Measurements from ENCODE around the gene AOAH.

Gene AOAH

DNA sequence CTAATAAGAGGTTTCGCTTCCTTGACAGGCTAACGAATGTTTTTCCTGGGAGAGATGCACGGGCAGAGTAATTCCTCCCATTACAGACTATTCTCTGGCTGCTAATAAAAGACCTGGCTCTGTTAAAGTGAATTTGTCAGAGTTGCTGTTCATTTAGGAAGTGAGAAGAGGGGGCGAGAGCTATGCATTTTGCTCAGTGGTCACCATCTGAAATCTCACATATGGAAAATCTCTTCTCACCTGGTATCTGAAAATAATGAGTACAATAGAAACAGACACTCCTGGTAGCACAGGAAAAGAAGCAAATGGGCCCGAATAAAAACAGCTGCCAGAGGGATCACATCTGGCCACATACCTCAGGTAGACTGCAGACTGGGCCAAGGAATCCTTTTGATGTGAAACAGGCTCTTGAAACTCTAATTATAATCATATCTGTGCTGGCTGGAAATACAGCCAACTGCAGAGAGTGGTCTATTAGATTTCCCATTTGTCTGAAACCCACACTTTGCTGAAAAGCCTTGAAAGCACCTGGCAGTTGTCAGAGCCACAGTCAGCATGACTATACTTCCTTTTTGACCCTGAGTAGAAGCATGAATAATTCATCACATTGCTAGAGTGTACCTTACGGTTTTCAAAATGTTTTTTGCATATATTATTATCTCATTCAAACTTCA, 33.6 kb downstream of the AOAH start:
- no peak for DNase-seq

- peak; percentile 64 for DNase-seq
These were observed 34.3 kb downstream of the AOAH start for GRCh38 chr7:36690041-36690440.

- DNase-seq = peak; percentile 35
These were observed 37.8 kb downstream of the AOAH start for GRCh38 chr7:36686499-36686898.

DNA sequence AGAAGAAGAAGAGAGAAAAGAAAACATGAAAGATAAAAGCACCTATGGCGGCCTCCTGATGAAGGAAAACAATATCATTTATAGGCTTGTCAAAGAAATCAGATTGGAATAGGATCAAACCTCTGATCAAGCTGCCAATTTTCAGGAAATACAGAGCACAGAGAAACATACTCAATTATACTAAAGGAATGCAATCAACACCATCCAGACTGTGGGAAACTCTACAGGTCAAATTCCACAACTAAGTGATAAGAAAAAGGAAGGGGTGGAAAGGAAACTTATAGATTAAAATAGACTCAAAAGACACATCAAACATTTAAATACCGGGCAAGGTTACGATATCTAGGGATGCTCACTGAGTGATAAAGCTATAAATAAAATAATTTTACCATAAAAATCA, 39.3 kb downstream of the AOAH start:
- DNase-seq = no peak

DNA sequence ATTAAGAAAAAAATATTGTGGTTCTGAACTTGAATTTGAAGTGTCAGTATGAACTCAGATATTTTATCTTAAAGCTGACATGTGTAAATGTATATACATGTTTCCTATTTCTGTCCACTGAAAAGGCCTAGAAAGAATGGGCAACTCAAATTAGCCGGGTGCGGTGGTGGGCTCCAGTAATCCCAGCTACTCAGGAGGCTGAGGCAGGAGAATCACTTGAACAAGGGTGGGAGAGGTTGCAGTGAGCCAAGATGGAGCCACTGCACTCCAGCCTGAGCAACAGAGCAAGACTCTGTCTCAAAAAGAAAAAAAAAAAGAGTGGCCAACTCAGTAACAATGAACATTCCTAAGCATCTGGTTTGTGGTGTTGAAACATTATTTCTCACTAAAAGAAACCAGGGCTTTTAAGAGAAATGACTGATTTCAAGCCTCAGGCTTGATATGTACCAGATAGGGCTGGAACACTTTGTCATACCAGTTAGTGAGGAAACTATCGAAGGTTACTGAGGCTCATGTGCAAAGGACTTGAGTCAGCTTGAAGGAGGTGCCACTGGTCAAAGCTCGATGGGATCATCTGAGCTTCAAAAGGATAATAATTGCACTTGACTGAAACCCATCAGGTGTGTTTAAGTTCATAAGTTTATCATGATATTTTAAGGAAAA, 40.5 kb downstream of the AOAH start:
- no peak for DNase-seq

DNA sequence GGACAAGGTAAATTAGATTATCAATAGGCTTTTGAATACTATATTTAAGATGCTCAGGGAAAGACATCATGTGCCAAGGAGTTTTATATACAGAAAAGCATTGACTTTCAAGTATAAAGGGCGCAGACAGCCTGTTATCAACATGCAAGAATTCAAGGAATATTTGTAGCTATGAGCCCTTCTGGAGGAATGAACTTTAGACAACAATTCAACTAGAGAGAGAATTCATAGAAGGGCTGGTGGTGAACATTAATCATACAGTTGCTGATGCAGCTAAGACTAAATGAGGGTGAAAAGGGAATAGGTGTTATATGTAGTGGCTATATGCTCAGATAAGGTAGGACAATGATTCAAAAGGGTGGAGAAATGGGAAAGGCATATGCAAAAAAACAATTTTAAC, 41.2 kb downstream of the AOAH start:
- no peak for DNase-seq

DNA sequence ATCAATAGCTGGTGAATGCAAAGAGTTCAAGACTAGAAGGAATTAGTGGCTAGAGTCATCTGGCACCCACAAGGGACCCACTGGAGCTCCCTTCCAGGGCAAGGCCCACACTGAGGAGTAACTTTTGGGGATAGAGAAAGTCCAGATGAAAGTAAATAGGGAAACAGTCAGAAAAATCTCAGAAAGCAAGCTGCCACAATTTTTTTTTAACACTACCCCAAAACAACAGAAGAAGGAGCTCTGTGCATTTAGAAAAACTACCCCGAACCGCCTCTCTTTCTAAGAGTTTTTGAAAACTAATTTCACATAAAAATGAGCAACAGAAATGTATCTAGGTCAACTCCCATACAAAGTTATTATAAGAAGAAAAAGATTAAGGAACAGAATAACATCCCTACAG, 42.2 kb downstream of the AOAH start:
- no peak for DNase-seq

DNA sequence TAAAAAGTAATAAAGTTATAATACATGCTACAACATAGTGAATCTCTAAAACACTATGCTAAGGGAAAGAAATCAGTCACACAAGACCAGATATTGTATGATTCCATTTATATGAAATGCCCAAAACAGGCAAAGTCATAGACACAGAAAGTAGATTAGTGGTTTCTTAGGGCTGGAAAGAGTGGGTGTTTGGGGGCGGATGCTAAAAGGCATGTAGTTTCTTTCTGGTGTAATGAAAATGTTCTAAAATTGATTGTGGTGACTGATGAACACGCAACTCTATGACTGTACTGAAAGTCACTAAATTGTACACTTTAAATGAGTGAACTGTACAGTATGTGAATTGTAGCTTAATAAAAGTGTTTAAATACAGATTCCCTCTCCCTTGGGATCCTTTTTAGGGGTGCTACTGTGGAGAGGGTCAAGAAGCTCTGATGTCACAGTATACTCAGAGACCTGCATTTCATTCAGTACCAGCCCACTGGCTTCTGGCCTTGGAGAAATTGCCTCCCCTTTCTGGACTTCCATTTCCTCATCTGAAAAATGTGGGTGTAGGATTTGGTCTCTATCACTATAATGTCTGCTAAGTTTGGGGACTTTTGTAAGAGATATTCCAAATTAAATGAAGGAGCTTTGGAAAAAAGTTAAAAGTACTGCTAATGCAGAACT, 46.4 kb downstream of the AOAH start:
- DNase-seq = peak; percentile 23

- no peak for DNase-seq
These were observed 50.6 kb downstream of the AOAH start for GRCh38 chr7:36673703-36674102.

GRCh38 chr7:36671432-36671829, 52.9 kb downstream of the AOAH start:
- no peak for DNase-seq

- DNase-seq = peak; percentile 90
These were observed 53.5 kb downstream of the AOAH start for GRCh38 chr7:36670585-36671431.

- no peak for DNase-seq
These were observed 55.5 kb downstream of the AOAH start for GRCh38 chr7:36668750-36669149.

DNA sequence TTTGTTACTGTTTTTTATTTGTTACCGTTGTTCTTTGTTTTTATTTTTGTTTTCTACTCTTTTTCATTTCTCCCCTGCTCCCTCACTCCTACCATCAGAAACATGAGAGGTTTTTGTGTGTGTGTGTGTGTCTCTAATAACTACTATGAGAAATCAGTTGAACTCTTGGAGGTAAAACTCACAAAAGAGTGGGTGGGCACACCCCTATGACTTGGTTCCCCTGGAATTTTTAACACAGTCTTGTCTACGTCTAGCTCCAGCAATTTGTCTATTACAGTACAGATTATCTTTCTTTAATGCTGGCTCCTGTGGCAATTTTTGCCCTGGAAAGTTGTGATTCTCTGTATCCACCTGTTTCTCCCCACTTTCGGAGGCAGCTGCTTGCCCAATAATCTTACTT, 56.2 kb downstream of the AOAH start:
- DNase-seq = no peak

DNA sequence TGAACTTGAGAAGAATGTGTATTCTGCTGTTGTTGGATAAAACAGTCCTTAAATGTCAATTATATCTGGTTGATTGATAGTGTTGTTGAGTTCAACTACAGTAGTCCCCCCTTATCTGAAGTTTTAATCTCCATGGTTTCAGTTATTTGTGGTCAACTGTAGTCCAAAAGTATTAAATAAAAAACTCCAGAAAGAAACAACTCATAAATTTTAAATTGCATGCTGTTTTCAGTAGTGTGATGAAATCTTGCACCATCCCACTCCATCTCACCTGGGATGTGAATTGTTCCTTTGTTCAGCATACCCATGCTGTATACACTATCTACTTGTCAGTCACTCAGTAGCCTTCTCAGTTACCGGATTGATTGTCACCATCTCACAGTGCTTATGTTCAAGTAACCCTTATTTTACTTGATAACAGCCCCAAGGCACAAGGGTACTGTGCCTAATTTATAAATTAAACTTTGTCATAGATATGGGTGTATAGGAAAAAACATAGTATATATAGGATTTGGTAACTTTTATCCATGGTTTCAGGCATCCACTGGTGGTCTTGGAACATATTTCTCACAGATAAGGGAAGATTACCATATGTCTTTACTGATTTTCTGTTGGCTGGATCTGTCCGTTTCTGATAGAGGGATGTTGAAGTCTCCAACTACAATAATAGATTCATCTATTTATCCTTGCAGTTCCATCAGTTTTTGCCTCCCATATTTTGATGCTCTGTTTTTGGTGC, 57.1 kb downstream of the AOAH start:
- peak; percentile 61 for DNase-seq

- no peak for DNase-seq
These were observed 60.8 kb downstream of the AOAH start for GRCh38 chr7:36663481-36663880.

GRCh38 chr7:36661135-36661840, 63.0 kb downstream of the AOAH start:
- no peak for DNase-seq

DNA sequence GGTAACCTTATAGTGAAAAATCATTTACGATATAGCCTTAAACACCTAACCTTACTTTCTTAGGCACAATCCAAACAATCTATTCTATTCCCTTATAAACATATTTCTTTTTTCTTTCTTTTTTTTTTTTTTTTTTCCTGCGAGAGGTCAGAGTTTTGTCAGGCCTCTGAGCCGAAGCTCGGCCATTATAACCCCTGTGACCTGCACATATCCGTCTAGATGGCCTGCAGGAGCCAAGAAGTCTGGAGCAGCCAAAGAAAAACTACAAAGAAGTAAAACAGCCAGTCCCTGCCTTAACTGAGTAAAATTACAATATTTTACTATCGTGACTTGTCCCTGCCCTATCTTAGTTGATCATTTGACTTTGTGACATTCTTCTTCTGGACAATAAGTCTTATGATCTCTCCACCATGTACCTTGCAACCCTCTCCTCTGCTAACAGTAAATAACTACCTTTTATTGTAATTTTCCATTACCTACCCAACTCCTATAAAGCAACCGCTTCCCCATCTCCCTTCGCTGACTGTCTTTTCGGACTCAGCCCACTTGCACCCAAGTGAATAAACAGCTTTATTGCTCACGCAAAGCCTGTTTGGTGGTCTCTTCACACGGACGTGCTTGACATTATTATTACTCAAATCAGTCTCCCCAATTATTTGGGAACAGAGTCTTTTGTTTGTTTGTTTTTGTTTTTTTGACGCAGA, 64.5 kb downstream of the AOAH start:
- no peak for DNase-seq

DNA sequence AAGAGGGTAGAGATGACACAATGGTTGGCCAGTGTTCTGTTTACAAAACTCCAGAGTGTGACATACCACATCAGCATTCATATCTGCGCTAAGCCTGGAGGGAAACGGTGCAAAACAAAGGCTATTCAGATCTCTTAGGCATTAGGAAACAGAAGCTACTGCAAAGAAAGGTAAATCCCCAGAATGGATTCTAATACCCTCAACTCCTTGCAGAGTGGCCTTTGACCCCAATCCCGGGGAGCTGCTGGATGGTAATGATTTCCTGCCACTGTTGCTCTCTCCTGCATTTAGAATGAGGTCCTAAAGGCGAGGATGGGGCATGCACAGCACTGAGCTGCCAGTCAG, 65.2 kb downstream of the AOAH start:
- no peak for DNase-seq

DNA sequence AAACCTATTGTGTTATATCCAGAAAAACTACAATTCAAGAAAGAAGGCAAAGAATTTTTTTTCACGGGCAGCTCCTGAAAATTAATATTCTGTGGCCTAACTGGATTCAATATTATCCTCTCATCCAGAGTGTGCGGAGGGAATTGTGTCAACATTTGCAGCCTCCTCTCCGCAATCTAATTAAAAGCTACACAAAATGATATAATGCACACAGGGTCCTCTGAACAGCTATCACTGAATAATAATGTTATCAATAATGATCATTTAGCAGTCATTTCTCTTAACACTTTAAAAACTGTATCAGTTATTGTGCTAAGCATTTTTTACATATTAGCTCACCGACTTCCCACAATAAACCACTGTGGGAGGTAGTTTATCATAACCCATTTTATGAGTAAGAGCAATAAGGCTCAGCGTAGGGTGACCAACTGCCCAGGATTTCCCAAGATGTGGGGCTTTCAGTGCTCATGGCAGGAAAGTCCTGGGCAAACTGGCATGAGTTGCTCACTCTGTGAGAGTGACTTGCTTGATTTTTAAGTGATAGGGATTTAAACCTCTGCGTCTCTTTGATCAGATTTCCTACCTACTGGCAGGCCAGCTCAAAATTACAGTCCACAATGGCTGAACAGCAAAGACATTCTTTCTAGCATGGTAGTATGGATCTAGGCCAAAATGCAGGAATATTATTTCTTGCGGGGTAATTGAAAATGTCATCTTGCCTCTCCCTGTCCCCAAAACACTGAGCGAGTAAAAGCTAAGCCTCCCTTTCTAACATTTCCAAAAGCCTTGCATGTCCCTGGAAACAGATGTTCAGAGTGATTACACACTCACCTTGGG, 65.7 kb downstream of the AOAH start:
- DNase-seq = no peak

DNA sequence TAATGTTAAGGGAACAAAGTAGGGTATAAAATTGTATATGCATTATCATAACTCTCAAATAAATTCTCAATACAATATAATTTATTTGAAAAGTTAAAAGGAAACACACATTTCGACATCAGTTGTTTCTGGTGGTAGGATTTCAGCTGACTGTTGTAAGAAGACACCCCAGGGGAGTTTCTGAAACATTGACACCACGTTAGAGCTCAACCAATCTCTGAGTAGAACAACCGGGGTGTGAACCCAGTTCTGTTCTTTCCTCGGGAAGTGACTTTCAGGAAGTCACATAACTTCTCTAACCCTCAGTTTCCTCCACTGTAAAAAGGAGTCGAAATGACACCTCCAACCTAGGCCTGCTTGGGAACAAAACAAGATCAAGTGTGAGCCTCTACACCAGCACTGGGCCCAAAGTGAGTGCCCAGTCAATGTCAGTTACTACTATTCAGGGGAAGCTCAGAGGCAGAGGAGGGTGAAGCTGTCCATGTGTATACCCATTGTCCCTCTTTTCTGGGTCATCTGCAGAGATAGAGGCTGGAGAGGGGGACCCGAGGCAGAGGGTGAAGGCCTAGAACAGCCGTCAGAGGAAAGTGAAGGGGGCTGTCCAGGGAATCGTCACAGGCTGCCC, 67.1 kb downstream of the AOAH start:
- DNase-seq = no peak
